ENCODE data around the gene HMCN1.

Gene HMCN1

DNA sequence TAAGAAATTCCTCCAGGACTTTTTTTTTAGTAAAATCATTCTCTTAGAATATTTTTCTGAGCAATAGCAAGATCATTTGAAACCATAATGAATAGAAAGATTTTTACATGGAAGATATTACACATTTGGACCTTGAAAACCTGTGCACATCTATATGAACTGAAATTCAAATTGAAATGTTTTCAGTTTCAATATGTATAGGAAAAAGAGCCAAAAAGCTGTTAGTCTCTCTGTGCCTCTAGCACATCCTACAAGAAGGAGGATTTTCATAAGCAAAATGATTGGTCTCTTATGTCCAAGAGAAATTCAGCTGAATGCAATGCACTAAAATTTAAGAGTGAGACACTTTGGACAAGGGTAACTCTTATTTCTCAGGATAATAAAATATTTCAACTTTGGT lies 8.2 kb downstream of the HMCN1 start:
- no peak for DNase-seq (ENCODE audit: low read depth)
- TF ChIP-seq, protein P1, sequence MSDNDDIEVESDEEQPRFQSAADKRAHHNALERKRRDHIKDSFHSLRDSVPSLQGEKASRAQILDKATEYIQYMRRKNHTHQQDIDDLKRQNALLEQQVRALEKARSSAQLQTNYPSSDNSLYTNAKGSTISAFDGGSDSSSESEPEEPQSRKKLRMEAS (IDR thresholded peaks at IDR 0.05; ENCODE audit: low read depth, low read length), result no peak
- TF ChIP-seq, protein P2, sequence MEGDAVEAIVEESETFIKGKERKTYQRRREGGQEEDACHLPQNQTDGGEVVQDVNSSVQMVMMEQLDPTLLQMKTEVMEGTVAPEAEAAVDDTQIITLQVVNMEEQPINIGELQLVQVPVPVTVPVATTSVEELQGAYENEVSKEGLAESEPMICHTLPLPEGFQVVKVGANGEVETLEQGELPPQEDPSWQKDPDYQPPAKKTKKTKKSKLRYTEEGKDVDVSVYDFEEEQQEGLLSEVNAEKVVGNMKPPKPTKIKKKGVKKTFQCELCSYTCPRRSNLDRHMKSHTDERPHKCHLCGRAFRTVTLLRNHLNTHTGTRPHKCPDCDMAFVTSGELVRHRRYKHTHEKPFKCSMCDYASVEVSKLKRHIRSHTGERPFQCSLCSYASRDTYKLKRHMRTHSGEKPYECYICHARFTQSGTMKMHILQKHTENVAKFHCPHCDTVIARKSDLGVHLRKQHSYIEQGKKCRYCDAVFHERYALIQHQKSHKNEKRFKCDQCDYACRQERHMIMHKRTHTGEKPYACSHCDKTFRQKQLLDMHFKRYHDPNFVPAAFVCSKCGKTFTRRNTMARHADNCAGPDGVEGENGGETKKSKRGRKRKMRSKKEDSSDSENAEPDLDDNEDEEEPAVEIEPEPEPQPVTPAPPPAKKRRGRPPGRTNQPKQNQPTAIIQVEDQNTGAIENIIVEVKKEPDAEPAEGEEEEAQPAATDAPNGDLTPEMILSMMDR (IDR thresholded peaks at IDR 0.05; ENCODE audit: low read depth, low read length), result no peak
- TF ChIP-seq POLR2A (IDR thresholded peaks at IDR 0.05; ENCODE audit: extremely low read depth, insufficient read length), result no peak
- TF ChIP-seq MYC (IDR thresholded peaks at IDR 0.05; ENCODE audit: low read depth, low read length), result no peak

DNA sequence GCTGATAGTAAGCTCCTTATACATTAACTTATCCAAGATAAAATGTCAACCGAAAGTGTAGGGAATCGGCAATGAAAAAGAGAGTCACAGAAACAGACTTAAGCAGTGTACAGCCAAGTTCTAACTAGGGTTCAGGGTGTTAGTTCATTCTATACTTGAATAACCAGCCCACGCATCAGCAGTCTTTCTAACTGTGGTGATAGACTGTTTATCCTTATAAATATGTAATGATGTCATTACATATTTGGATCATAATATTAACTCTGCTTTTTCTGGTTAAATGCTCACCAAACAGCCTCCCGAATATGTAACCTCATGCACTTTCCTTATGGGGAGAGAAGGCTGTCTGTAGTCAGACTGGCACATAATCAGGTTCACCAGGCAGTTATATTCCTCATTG lies 11.0 kb downstream of the HMCN1 start:
- DNase-seq (ENCODE audit: low read depth), result no peak
- no peak overlapping the region for H3K4me3 ChIP-seq (ENCODE audit: low read depth, low read length)
- no peak for TF ChIP-seq MYC (IDR thresholded peaks at IDR 0.05; ENCODE audit: low read depth, low read length)
- TF ChIP-seq, protein P2 (IDR thresholded peaks at IDR 0.05; ENCODE audit: low read depth, low read length), result no peak
- TF ChIP-seq, protein P1 (IDR thresholded peaks at IDR 0.05; ENCODE audit: low read depth, low read length), result no peak
- TF ChIP-seq POLR2A (IDR thresholded peaks at IDR 0.05; ENCODE audit: extremely low read depth, insufficient read length), result no peak

More for the DNA sequence above, 8.2 kb downstream of the HMCN1 start:
- H3K4me3 ChIP-seq (ENCODE audit: low read depth, low read length), result no peak overlapping the region

DNA sequence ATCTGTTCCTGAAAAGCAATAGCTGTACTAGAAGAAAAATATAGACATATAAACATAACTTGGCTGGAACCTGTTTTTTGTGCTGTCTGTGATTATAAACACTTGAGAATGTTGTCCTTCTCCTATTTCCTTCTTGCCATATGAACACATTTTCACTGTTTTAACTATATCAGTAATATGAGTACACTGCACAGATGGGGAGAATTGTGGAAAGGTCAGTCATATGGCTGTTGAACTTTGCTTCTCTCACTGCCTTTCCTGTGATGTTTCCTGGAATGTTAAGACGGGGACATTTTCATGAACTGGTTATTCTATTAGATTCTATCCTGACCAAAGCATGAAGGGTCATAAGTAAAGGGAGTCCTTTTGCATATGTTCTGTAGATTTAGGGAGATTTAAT lies 24.9 kb downstream of the HMCN1 start:
- DNase-seq (ENCODE audit: low read depth), result no peak
- TF ChIP-seq, protein P1 (IDR thresholded peaks at IDR 0.05; ENCODE audit: low read depth, low read length), result no peak
- TF ChIP-seq, protein P2 (IDR thresholded peaks at IDR 0.05; ENCODE audit: low read depth, low read length), result no peak
- no peak overlapping the region for H3K4me3 ChIP-seq (ENCODE audit: low read depth, low read length)

DNA sequence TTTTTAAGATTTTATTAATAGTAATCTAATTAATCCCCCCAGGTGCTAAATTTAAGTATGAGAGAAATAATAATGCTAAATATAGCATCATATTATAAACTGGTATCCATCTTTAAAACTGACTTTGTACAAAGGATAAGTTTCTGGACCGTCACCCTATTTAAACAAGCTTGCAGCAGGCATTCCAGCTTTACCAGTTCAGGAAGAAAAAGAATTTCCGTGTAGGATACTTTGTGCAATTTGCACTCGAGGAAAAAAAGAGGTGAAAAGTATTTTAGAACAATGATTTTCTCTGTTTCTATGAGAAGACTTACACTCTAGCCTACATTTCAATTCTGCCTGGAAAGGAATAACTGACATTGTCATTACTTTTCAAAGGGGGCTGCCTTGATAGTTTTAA lies 27.6 kb downstream of the HMCN1 start:
- TF ChIP-seq, protein P1 (IDR thresholded peaks at IDR 0.05; ENCODE audit: low read depth, low read length), result no peak
- TF ChIP-seq POLR2A (IDR thresholded peaks at IDR 0.05; ENCODE audit: extremely low read depth, insufficient read length) (no peak), MYC (IDR thresholded peaks at IDR 0.05; ENCODE audit: low read depth, low read length) (no peak)
- TF ChIP-seq, protein P2 (IDR thresholded peaks at IDR 0.05; ENCODE audit: low read depth, low read length), result no peak
- no peak for DNase-seq (ENCODE audit: low read depth)
- no peak overlapping the region for H3K4me3 ChIP-seq (ENCODE audit: low read depth, low read length)

DNA sequence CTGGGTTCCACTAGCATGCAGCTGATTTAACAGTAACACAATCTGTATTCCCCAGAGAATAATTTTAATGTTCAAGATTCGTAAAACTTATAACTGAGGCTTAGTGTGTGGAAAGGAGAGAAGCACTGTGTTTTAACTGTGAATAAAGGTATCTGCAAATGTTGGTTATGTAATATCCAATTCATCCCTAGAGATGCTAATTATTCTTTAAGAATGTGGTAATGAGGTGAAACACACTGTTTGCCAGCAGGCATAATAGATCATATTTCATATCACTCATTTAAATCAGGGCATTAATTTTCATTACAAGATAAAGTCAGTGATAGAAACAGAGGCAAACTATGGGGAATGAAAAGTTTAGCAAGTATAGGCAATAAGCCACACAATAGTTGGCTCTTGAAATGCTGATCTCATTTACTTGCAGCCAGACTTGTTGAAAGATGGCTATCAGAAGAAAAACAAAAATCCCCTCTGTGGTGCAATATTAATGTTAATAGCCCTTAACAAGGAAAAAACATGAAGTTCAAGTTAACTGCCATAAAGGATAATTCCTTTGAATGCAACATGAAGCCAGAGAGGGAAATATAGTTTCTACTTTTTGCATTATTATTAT lies 33.4 kb downstream of the HMCN1 start:
- no peak for TF ChIP-seq MYC (IDR thresholded peaks at IDR 0.05; ENCODE audit: low read depth, low read length)
- TF ChIP-seq, protein P1 (IDR thresholded peaks at IDR 0.05; ENCODE audit: low read depth, low read length), result no peak
- TF ChIP-seq, protein P2 (IDR thresholded peaks at IDR 0.05; ENCODE audit: low read depth, low read length), result no peak
- TF ChIP-seq POLR2A (IDR thresholded peaks at IDR 0.05; ENCODE audit: extremely low read depth, insufficient read length), result no peak
- no peak overlapping the region for H3K4me3 ChIP-seq (ENCODE audit: low read depth, low read length)
- no peak for DNase-seq (ENCODE audit: low read depth)
